Measurements from ENCODE around the gene DYNC1H1. TPM values are rescaled to one million over a fixed set of nuclear protein-coding genes. Genes with fewer than 3 reads are reported as not detected.
A peak's percentile ranks its signal among the peaks of the same experiment; 100 is the strongest.
"Not testable (repeated sequence)": the region's sequence is repeated elsewhere in the genome, so short reads cannot be mapped to it uniquely, and the experiment has no call there.

The DYNC1H1 gene
- total RNA-seq, 4 donors from 2014 or later = 556 to 753 (median 634) TPM

DNA sequence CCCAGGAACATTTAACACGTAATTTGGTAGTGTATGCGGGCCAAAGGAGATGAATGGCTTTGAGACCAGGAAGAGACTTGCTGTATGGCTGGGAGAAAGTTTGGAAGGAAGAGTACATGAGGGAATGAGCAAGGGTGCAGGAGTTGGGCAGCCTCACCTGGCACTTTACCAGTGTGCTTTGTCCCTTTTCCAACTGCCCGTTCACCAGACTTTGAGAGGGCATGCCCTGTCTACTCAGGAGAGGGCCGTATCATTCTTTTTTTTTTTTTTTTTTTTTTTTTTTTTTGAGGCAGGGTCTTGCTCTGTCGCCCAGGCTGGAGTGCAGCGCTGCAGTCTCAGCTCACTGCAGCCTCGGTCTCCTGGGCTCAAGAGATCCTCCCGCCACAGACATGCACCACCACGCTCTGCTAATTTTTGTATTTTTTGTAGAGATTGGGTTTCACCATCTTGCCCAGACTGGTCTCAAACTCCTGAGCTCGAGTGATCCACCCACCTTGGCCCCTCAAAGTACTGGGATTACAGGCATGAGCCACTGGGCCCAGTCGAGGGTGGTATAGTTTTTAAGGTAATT lies 6.5 kb downstream of the DYNC1H1 start:
- H3K36me3 ChIP-seq = peaks cover 5% of the 10 kb centered on the region
- 76% methylated on average over 11 of the region's 11 CpGs for WGBS
- no peak overlapping the region for H3K4me3 ChIP-seq
- peak overlapping the region; percentile 85 for H3K27ac ChIP-seq
- TF ChIP-seq POLR2A (IDR thresholded peaks at IDR 0.05) (no peak), POLR2AphosphoS5 (IDR thresholded peaks at IDR 0.05) (no peak), EP300 (IDR thresholded peaks at IDR 0.05) (no peak)
- TF ChIP-seq, protein P1, sequence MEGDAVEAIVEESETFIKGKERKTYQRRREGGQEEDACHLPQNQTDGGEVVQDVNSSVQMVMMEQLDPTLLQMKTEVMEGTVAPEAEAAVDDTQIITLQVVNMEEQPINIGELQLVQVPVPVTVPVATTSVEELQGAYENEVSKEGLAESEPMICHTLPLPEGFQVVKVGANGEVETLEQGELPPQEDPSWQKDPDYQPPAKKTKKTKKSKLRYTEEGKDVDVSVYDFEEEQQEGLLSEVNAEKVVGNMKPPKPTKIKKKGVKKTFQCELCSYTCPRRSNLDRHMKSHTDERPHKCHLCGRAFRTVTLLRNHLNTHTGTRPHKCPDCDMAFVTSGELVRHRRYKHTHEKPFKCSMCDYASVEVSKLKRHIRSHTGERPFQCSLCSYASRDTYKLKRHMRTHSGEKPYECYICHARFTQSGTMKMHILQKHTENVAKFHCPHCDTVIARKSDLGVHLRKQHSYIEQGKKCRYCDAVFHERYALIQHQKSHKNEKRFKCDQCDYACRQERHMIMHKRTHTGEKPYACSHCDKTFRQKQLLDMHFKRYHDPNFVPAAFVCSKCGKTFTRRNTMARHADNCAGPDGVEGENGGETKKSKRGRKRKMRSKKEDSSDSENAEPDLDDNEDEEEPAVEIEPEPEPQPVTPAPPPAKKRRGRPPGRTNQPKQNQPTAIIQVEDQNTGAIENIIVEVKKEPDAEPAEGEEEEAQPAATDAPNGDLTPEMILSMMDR (IDR thresholded peaks at IDR 0.05) = no peak
- peaks cover 66% of the 10 kb centered on the region for H3K4me1 ChIP-seq
- no peaks in the 10 kb centered on the region for H3K9me3 ChIP-seq
- no peak for DNase-seq (ENCODE audit: low spot score in 2 of 2)
- H3K27me3 ChIP-seq = no peaks in the 10 kb centered on the region

DNA sequence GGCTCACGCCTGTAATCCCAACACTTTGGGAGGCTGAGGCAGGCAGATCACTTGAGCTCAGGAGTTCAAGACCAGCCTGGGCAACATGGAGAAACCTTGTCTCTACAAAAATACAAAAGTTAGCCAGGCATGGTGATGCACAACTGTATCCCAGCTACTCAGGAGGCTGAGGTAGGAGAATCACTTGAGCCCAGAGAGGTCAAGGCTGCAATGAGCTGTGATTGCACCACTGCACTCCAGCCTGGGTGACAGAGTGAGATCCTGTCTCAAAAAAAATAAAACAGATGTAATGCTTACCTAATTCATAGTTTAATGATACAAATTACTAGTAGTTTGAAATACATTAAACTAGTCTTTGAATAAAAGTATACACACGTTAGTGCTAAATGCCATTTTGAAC lies 7.1 kb downstream of the DYNC1H1 start:
- Histone ChIP-seq H3K4me1 (peaks cover 61% of the 10 kb centered on the region), H3K36me3 (peaks cover 10% of the 10 kb centered on the region), H3K27ac (peak overlapping the region; percentile 85)
- H3K27me3 ChIP-seq; H3K9me3 ChIP-seq; DNase-seq (ENCODE audit: low spot score in 2 of 2); H3K4me3 ChIP-seq: not testable (repeated sequence)
- WGBS = 81% methylated on average over 2 of the region's 2 CpGs

DNA sequence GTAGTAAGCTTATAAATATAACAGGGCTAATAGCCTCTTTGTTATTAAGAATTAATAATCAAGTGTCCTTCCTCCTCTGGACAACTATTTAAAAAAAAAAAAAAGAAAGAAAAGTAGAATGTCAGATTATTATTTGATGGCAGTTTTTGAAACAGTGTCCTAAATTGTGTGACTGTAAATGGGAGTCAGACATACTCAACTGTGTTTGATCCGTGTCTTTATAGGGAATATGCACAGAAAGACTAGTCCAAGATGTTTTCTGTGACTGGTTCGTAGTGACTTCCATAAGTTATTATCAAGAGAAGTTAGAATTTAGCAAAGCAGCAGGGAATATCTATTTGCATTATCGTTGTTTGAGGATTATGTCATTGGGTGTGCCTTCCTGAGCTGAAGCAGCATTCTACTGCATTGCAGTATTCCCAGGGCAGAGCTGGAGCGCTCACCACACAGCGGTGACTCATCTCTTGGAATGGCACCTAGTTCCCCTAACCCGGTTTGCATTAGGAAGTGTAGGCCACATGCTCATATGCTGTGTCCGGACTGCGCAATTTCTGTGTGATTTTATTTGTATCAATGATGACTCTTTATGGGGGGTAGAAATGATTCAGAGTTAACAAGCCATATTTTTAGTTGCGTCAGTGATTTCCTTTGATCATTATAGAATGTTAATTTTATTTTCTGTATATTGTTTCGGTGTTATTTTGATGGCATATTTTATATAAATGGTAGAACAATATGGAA lies 7.9 kb downstream of the DYNC1H1 start:
- Histone ChIP-seq H3K27me3 (no peaks in the 10 kb centered on the region), H3K4me3 (peak overlapping the region; percentile 14), H3K27ac (peak overlapping the region; percentile 85), H3K9me3 (no peaks in the 10 kb centered on the region), H3K36me3 (peaks cover 19% of the 10 kb centered on the region), H3K4me1 (peaks cover 53% of the 10 kb centered on the region)
- WGBS = 18% methylated on average over 10 of the region's 10 CpGs
- DNase-seq (ENCODE audit: low spot score in 2 of 2) = peak; percentile 92 to 93
- TF ChIP-seq, protein P1 (IDR thresholded peaks at IDR 0.05) = no peak
- TF ChIP-seq EP300 (IDR thresholded peaks at IDR 0.05) = no peak
- peak; percentile 19 to 94 (median 82) for TF ChIP-seq POLR2AphosphoS5 (IDR thresholded peaks at IDR 0.05)
- TF ChIP-seq POLR2A (IDR thresholded peaks at IDR 0.05) = no peak

DNA sequence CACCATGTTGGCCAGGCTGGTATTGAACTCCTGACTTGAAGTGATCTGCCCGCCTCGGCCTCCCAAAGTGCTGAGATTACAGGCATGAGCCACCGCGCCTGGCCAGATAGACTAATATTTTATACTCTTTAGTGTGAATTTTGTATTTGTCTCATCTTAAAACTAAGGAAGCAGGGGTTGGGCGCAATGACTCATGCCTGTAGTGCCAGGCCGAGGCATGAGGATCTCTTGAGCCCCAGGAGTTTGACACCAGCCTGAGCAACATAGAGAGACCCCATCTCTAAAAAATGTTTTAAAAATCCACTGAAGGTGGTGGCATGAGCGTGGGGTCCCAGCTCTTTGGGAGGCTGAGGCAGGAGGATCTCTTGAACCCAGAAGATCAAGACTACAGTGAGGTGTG lies 9.0 kb downstream of the DYNC1H1 start:
- 88% methylated on average over 7 of the region's 7 CpGs for WGBS
- peaks cover 44% of the 10 kb centered on the region for H3K4me1 ChIP-seq
- no peak for DNase-seq (ENCODE audit: low spot score in 2 of 2)

DNA sequence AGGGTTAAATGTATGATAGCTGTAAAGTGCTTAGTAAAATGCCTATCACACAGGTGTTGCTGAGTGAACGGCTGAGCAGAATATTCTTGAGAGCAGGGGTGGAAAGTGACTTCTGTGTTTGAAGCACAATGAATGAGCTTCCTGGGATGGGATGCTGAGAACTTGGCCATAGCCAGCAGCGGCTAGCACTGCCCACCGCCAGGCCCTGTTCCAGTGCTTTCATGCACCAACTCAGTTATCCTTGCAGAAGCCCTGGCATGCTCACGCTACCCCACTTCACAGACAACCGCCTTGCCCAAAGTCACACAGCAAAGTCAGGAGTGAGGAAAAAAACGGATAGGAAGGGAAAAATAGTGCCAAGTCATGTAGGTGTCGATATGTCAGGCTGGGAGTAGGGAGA lies 10.9 kb downstream of the DYNC1H1 start:
- no peak overlapping the region for H3K27ac ChIP-seq
- H3K4me1 ChIP-seq = peaks cover 51% of the 10 kb centered on the region

More for the DNA sequence above, 9.0 kb downstream of the DYNC1H1 start:
- Histone ChIP-seq H3K36me3 (peaks cover 29% of the 10 kb centered on the region), H3K27me3 (no peaks in the 10 kb centered on the region), H3K9me3 (no peaks in the 10 kb centered on the region), H3K4me3 (no peak overlapping the region), H3K27ac (peak overlapping the region; percentile 85)
- TF ChIP-seq POLR2AphosphoS5 (IDR thresholded peaks at IDR 0.05) (no peak), EP300 (IDR thresholded peaks at IDR 0.05) (no peak), POLR2A (IDR thresholded peaks at IDR 0.05) (no peak)
- TF ChIP-seq, protein P1 (IDR thresholded peaks at IDR 0.05) = no peak

More for the DNA sequence above, 10.9 kb downstream of the DYNC1H1 start:
- Histone ChIP-seq H3K9me3 (no peaks in the 10 kb centered on the region), H3K27me3 (no peaks in the 10 kb centered on the region), H3K36me3 (peaks cover 42% of the 10 kb centered on the region), H3K4me3 (no peak overlapping the region)
- no peak for TF ChIP-seq EP300 (IDR thresholded peaks at IDR 0.05)
- TF ChIP-seq, protein P1 (IDR thresholded peaks at IDR 0.05) = no peak
- no peak for TF ChIP-seq POLR2AphosphoS5 (IDR thresholded peaks at IDR 0.05)
- no peak for TF ChIP-seq POLR2A (IDR thresholded peaks at IDR 0.05)
- DNase-seq (ENCODE audit: low spot score in 2 of 2) = no peak
- 64% methylated on average over 7 of the region's 7 CpGs for WGBS
